Activated T-cell treated with anti-CD3 and anti-CD28 coated beads for 48 hours (primary cell): ENCODE results near the gene CCDC154.
"Not testable (repeated sequence)": the region's sequence is repeated elsewhere in the genome, so short reads cannot be mapped to it uniquely, and the experiment has no call there.

Experiments used
- DNase-seq: peaks from one replicate; pipeline ENCODE4 v3.0.0-alpha.2; 2020; ENCODE audit warnings: low read depth

The CCDC154 gene

DNA sequence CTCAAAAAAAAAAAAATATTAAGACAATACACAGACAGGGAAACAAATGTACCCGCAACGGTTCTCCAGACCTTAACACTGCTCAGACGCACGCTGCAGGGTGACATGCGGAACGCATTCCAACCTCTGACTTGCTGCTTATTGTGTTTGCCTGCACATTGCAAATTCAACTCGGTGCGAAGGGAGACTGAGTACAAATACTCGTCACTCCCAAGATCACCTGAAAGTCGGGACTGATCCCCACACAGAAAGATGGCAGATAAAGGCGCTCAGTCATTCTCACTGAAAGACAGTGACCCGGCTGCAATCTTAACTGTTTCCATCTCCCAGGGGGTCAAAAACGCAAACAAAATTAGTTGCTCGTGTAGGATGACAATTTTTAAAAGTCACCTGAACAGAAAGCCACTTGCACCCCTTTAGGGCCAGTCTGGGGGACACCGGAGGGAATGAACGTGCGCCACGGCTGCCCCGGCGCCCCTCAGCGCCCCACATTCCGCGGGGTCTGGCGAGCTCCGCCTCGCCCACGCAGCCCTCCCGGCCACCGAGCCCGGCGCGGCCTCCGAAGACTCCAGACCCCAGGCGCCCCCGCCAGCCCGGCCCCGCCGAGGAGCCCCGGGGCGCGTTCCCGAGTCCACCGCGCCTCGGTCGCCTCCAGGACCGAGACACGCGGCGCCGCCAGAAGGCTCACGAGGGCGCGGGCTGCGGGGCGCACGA is 29.9 kb upstream of the CCDC154 start:
- DNase-seq, result no peak

GRCh38 chr16:1472974-1473373 is 28.6 kb upstream of the CCDC154 start:
- DNase-seq, result no peak

DNA sequence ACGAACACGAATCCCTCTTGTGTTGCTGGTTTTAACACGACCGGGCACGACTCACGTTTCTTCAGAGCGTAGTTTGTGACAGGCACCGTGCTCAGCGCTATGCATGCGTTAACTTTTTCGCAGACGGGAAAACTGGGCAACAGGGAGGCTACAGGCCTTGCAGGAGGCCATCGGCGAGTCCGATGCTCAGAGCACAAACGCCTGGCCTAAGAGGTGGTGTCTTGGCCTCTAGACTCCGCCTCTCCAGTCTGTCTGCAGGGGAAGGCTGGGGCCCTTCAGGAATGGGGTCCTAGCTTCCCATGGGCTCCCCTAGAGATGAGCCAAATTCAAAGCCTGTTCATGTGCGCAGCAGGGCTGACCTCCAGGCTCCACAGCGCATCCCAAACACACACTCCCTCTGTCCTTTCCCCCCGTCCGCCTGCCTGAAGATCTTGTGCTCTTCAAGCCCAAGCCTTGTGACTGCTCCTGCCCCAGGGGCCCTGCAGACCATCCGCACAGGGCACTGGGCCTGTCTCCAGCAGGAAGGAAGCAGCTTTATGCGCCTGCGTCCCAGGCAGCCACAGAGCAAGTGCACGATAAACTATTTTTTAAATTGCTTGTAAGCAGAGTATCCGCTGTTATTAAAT is 27.3 kb upstream of the CCDC154 start:
- no peak for DNase-seq

DNA sequence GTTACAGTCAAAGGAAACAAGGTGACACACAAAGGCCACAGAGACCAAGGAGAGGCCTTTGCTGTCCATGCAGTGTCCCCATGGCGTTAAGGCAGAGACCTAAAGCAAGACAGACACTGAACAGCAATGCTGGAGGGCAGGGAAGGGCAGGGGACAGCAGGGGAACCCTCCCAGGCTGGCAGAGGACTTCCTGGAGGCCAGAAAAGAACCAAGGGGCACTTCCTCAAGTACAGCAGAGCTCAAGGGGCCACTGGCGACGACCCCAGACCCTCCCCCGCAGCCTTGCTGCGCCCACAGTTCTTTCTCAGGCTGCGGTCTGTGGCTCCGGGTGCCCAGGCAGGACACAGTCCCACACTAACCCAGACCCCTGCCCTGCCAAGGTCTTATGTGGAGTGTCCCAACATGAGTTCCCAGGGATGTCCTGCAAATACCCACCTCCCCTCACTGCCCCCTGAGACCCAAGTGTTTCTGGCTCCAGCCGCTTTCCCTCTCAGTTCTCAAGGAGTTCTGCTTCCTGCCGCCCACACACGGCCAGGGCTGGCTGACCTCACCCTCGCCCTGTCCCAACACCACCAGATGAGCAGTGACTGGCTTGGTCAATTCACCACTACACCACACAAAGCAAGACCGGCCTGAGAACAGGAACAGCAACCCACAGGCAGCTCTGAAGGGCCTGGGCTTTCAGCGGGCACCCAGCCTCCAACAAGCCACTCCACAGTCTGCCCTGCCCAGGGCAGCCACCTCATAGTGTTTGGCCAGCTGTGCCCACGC is 26.3 kb upstream of the CCDC154 start:
- DNase-seq, result no peak

GRCh38 chr16:1469693-1470201 is 25.4 kb upstream of the CCDC154 start:
- no peak for DNase-seq

- not testable (repeated sequence) for DNase-seq
Measured at GRCh38 chr16:1469141-1469540, 24.8 kb upstream of the CCDC154 start.

GRCh38 chr16:1468426-1468810 is 24.1 kb upstream of the CCDC154 start:
- DNase-seq, result no peak

DNA sequence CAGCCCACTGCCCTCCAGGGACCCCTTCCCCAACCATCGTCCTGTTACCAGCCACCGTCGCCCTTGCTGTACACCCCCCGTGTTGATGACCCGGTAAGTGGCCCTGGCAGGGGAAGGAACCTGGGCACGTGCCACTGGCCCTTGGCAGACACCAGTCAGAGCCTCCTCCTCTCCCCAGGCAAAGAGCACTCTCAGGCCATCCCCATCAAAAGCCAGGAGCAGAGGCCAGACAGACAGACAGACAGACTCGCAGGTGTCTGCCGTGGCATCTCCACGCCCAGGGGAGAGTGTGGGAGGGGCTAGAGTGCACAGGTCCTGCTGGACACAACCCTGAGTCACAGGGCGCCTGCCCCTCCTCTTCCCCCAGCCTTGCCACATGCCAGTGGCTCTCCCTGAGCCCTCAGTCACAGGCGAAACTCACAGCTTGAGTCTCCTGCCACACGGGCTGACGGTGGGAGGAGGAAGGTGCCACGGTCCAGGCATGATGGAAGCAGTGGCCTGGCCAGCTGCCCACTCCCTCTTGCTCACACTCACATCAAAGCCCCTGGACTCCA is 22.7 kb upstream of the CCDC154 start:
- no peak for DNase-seq

DNA sequence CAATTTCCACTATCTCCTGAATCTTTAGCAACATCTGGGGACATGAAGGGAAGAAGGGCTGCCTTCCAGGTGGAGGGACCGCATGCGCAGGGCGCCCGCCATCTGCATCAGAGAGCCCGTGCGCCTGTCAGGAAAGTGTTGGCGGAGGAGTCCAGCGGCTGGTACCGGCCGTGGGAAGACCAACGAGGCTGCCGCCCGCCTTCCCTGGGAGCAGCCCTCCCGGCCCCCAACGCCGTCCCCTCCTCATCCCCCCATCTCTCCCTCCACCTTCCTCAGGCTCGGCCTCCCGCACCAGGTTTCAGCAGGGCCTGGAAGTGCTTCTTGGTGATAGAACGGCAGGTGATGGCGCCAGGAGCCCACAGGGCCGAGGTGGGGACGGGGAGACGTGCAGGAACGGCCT is 21.7 kb upstream of the CCDC154 start:
- DNase-seq, result no peak

GRCh38 chr16:1465567-1465915 is 21.2 kb upstream of the CCDC154 start:
- DNase-seq, result no peak

DNA sequence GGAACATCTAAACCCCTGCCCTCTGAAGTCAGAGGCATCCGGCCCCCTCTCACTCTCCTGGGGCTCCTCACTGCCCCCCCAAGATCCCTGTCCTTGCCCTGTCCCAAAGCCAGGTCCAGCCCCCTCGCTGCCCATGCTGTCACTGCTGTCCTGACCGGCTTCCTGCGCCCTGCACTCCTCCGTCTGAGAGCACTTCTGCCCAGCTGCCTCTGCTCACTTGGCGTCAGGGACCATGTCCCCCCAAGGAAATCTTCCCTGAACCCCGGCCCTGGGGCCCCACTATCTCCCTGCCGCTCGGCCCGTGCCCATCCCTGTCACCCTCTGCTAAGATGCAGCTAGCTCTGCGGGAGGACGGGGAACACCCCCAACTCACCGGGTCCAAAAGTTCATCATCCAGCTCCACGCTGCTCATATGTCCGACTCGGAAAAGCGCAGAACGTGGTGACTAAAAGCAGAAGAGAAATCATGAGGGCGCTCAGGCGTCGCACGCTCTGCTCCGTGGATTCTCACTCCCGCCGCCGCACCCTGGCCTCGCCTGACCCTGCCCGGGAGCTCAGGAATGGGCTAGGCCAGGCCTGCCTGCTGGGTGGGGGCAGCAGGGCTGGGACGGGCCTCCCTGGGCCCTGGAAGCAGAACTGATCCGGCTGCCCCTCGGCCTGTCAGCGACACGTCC is 20.7 kb upstream of the CCDC154 start:
- no peak for DNase-seq

- DNase-seq, result no peak
Measured at GRCh38 chr16:1464196-1464893, 20.0 kb upstream of the CCDC154 start.

DNA sequence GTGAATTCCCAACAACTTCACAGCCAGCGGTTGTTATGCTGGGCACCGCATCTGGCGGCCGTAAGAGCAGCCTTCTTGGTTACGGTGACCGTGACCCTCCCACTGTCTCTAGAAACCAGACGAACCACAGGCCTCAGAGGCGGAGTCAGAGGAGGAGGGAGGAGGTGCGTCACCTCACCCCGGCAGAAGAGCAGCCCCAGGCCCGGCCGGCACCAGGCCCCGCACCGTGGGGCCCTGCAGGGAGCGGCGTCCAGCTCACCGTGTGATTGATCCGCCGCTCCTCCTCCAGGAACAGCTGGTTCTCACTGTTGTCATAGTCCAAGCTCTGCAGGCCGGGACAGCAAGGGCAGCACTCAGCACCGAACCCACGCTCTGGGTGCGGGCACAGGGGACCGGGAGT is 16.8 kb upstream of the CCDC154 start:
- DNase-seq, result no peak

DNA sequence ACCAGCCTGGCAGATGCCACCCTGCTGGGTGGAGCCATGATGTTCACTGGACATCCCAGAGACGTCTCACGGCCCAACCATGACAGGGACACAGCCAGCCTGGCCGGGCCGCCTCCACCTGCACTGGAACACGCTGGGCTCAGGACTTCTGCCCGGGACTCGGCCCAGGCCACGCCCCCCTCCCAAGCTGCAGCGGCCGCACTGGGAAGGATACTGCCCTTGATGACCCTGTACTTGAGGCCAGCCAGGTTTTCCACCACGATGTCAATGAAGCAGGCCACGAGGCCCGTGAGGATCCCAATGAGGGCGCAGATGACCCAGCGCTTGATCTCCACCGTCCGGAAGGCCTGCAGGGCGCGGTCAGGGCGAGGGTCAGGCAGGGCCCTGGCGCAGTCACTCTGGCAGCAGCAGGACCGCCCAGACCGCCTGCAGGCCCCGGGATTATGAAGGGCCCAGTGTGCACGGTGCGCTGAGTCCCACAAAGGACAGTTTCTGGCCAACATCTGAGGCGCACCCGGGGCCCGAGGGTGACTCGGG is 16.3 kb upstream of the CCDC154 start:
- DNase-seq, result no peak

DNA sequence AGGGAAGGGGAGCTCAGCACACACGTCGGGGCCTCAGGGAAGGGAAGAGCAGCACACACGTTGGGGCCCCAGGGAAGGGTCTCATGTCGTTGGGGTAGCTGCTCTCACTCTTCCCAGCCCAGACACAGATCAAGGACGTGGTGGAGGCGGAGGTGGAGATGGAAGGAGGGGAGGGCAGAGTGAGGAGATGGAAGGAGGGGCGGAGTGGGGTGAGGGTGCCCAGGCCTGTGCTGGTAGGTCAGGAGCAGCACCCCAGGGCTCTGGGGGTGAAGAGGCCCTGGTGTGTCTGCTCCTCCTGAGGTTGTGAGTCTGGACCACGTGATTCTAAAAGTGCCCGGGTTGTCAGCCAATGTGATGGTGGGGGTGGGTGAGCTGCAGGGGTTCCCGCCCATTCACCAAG is 15.6 kb upstream of the CCDC154 start:
- DNase-seq, result no peak

GRCh38 chr16:1458977-1459341 is 14.6 kb upstream of the CCDC154 start:
- no peak for DNase-seq

DNA sequence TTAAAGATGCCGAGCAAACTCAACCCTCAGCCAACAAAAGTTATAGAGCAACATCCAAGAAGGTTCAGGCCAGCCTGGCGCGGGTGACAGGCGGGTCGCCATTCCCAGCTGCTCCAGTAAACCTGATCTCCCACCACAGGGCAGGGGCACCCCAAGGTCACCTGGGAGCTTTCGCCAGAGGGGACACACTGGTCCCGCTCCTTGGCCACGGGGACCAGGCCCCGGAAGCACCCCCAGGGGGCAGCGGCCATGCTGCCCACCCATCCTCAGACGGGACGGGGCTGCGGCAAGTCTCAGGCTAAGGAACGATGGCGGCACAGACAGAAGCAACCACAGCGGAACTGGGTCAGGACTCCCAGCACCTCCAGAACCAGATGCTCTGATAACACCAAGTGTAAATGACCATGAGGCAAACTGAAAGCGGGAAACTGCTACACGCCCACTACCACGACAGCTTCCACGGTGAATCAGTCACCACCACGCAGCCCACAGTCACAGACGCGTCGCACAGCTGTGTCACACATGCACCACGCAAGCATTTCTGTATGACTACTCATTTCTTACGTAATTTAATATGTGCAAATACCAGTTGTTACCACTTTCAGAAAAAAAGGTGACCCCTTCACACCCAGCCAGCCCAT is 14.1 kb upstream of the CCDC154 start:
- DNase-seq, result peak; percentile 42

GRCh38 chr16:1457489-1458245 is 13.3 kb upstream of the CCDC154 start:
- no peak for DNase-seq

DNA sequence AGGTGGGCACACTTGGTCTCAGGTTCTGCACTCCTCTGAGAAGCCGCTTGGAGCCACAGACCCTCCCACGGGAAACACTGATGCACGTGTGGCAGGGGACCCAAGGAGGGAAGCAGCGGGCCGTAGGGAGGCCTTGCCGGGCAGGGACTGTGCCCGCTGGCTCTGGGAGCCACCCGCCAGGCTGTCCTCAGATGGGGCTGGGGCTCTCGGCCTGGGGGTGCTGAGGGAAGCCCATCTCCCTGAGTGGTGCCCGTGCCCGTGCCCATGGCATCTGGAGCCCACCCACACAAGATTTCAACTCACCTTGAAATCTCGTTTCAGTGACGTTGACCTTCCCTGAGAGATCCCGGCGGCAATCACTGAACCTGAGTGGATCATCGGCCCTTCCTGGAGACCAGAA is 12.6 kb upstream of the CCDC154 start:
- no peak for DNase-seq
